GM12864 (cell line): ENCODE data around the gene ANKRD63.

Experiments
- DNase-seq: peaks from one replicate; pipeline ENCODE4 v3.0.0-alpha.2; 2011; ENCODE audit warnings: low read depth
- H3K4me3 ChIP-seq: 2 replicates; pipeline ENCODE4 v1.5.1; 2011; ENCODE audit warnings: mild to moderate bottlenecking, low read depth, low read length, control low read depth
- CTCF ChIP-seq: IDR thresholded peaks from 2 replicates; pipeline ENCODE4 v1.5.1; 2011; ENCODE audit warnings: low read depth, mild to moderate bottlenecking, moderate library complexity, low read length, control low read depth, inconsistent platforms; ENCODE audit errors: missing control alignments

Gene ANKRD63

GRCh38 chr15:40244961-40245523 lies 37.8 kb downstream of the ANKRD63 start:
- no peak for TF ChIP-seq CTCF
- no peak overlapping the region for H3K4me3 ChIP-seq
- DNase-seq = no peak

- DNase-seq = no peak
- no peak overlapping the region for H3K4me3 ChIP-seq
- no peak for TF ChIP-seq CTCF
Observed at GRCh38 chr15:40243126-40243810, 39.6 kb downstream of the ANKRD63 start.

GRCh38 chr15:40242601-40243000 lies 40.3 kb downstream of the ANKRD63 start:
- no peak for DNase-seq
- H3K4me3 ChIP-seq = no peak overlapping the region
- no peak for TF ChIP-seq CTCF

GRCh38 chr15:40242213-40242599 lies 40.7 kb downstream of the ANKRD63 start:
- no peak for DNase-seq
- no peak overlapping the region for H3K4me3 ChIP-seq

GRCh38 chr15:40241269-40242212 lies 41.3 kb downstream of the ANKRD63 start:
- no peak for TF ChIP-seq CTCF
- no peak overlapping the region for H3K4me3 ChIP-seq
- no peak for DNase-seq

More at GRCh38 chr15:40242213-40242599, 40.7 kb downstream of the ANKRD63 start:
- no peak for TF ChIP-seq CTCF

GRCh38 chr15:40240619-40241221 lies 42.1 kb downstream of the ANKRD63 start:
- no peak for TF ChIP-seq CTCF
- no peak overlapping the region for H3K4me3 ChIP-seq
- no peak for DNase-seq
